HEK293 (cell line): Measurements from ENCODE around the gene SHE.

ENCODE experiments used
- CTCF ChIA-PET: fragments of 350-600 bp; formaldehyde crosslinking; extraction: SDS; loops from one replicate; lab custom pipeline; 2021; ENCODE audit warnings: antibody characterized with exemption; lab: Yijun Ruan, JAX
- POLR2A ChIA-PET: fragments of 300-600 bp; formaldehyde crosslinking; extraction: SDS; loops from one replicate; lab custom pipeline; 2020; ENCODE audit warnings: antibody characterized with exemption, inconsistent platforms; lab: Yijun Ruan, JAX
- H3K27ac ChIP-seq: fragments of 200-500 bp; sonication (Bioruptor generic); 2 replicates; pipeline ENCODE4 v1.5.1; 2014; ENCODE audit warnings: low read depth, low read length, control low read depth, inconsistent platforms; ENCODE audit errors: extremely low read depth
- H3K36me3 ChIP-seq, 2 experiments: fragments of 200-500 bp in 1 of 2; sonication (Bioruptor generic) in 1 of 2; 1 replicate in 1 of 2; 2 replicates in 1 of 2; pipeline ENCODE4 v1.5.1; 2014 to 2017; ENCODE audit warnings: inconsistent platforms in 2 of 2, low read length in 2 of 2; ENCODE audit not compliant: control insufficient read depth in 2 of 2, insufficient read depth in 1 of 2
- H3K4me1 ChIP-seq: fragments of 200-500 bp; sonication (Bioruptor generic); 2 replicates; pipeline ENCODE4 v1.5.1; 2014; ENCODE audit warnings: mild to moderate bottlenecking, low read length, inconsistent platforms; ENCODE audit not compliant: control insufficient read depth, insufficient read depth
- H3K4me3 ChIP-seq: 2 replicates; pipeline ENCODE4 v1.5.1; 2011; ENCODE audit warnings: low read depth, mild to moderate bottlenecking, control low read depth, low read length, moderate library complexity
- H3K9me3 ChIP-seq: fragments of 200-500 bp; sonication (Bioruptor generic); 2 replicates; pipeline ENCODE4 v1.5.1; 2014; ENCODE audit warnings: low read depth, low read length, inconsistent platforms; ENCODE audit not compliant: control insufficient read depth, insufficient read depth
- GFI1B ChIP-seq: fragments of 450-650 bp; formaldehyde crosslinking; IDR thresholded peaks from 2 replicates; pipeline ENCODE4 v1.5.1; 2016; ENCODE audit warnings: missing biosample characterization, missing genetic modification characterization
- KLF1 ChIP-seq: fragments of 450-650 bp; formaldehyde crosslinking; IDR thresholded peaks from 2 replicates; pipeline ENCODE4 v1.5.1; 2016; ENCODE audit warnings: missing biosample characterization, missing genetic modification characterization
- SCRT2 ChIP-seq: fragments of 450-650 bp; formaldehyde crosslinking; IDR thresholded peaks from 2 replicates; pipeline ENCODE4 v1.5.1; 2016; ENCODE audit warnings: missing biosample characterization, missing genetic modification characterization
- SETDB1 ChIP-seq: IDR thresholded peaks from one replicate; pipeline ENCODE4 v1.6.1; 2017; ENCODE audit warnings: mild to moderate bottlenecking, low read length, moderate library complexity, mixed read lengths; ENCODE audit not compliant: insufficient read length
- SP2 ChIP-seq: fragments of 450-650 bp; formaldehyde crosslinking; IDR thresholded peaks from 2 replicates; pipeline ENCODE4 v1.5.1; 2016; ENCODE audit warnings: missing biosample characterization, missing genetic modification characterization
- TRIM28 ChIP-seq: IDR thresholded peaks from 2 replicates; pipeline ENCODE4 v1.6.1; 2011; ENCODE audit warnings: low read length, control low read depth, borderline replicate concordance
- WT1 ChIP-seq: fragments of 450-650 bp; formaldehyde crosslinking; IDR thresholded peaks from 2 replicates; pipeline ENCODE4 v1.5.1; 2016; ENCODE audit warnings: missing biosample characterization, missing genetic modification characterization
- ZNF18 ChIP-seq: fragments of 450-650 bp; formaldehyde crosslinking; IDR thresholded peaks from 2 replicates; pipeline ENCODE4 v1.5.1; 2016; ENCODE audit warnings: missing biosample characterization, missing genetic modification characterization
- ZNF302 ChIP-seq: fragments of 450-650 bp; formaldehyde crosslinking; IDR thresholded peaks from 2 replicates; pipeline ENCODE4 v1.5.1; 2016; ENCODE audit warnings: missing biosample characterization, missing genetic modification characterization, low read depth
- ZNF416 ChIP-seq: fragments of 450-650 bp; formaldehyde crosslinking; IDR thresholded peaks from 2 replicates; pipeline ENCODE4 v1.5.1; 2016; ENCODE audit warnings: missing biosample characterization, missing genetic modification characterization
- ZNF558 ChIP-seq: fragments of 450-650 bp; formaldehyde crosslinking; IDR thresholded peaks from 2 replicates; pipeline ENCODE4 v1.5.1; 2016; ENCODE audit warnings: missing biosample characterization, missing genetic modification characterization
- ZNF677 ChIP-seq: fragments of 450-650 bp; IDR thresholded peaks from 2 replicates; pipeline ENCODE4 v1.5.0; 2018; ENCODE audit warnings: missing biosample characterization, mild to moderate bottlenecking, missing genetic modification characterization, moderate library complexity
- ZNF692 ChIP-seq: fragments of 450-650 bp; formaldehyde crosslinking; IDR thresholded peaks from 2 replicates; pipeline ENCODE4 v1.5.1; 2016; ENCODE audit warnings: missing biosample characterization, missing genetic modification characterization
- ZNF701 ChIP-seq: fragments of 450-650 bp; formaldehyde crosslinking; IDR thresholded peaks from 2 replicates; pipeline ENCODE4 v1.5.1; 2016; ENCODE audit warnings: missing biosample characterization, missing genetic modification characterization
- ZNF768 ChIP-seq: fragments of 450-650 bp; formaldehyde crosslinking; IDR thresholded peaks from 2 replicates; pipeline ENCODE4 v1.5.1; 2018; ENCODE audit warnings: missing biosample characterization, mild to moderate bottlenecking, missing genetic modification characterization
- ZNF777 ChIP-seq: fragments of 450-650 bp; formaldehyde crosslinking; IDR thresholded peaks from 2 replicates; pipeline ENCODE4 v1.5.1; 2017; ENCODE audit warnings: missing biosample characterization, missing genetic modification characterization, borderline replicate concordance
- ZSCAN30 ChIP-seq: fragments of 450-650 bp; IDR thresholded peaks from 2 replicates; pipeline ENCODE4 v1.5.1; 2018; ENCODE audit warnings: missing biosample characterization, mild to moderate bottlenecking, missing genetic modification characterization, moderate library complexity
- ZSCAN4 ChIP-seq: fragments of 450-650 bp; formaldehyde crosslinking; IDR thresholded peaks from 2 replicates; pipeline ENCODE4 v1.5.1; 2017; ENCODE audit warnings: missing biosample characterization, missing genetic modification characterization

SHE gene

GRCh38 chr1:154519591-154519991 is 17.4 kb upstream of the SHE start:
- ChIA-PET POLR2A (no interaction called here), CTCF (interaction anchor here (2.9 kb wide), 1 partner anchor 27 kb away, joined by 15 read pairs; no protein-coding TSS in a partner anchor)
- Histone ChIP-seq H3K9me3 (no peaks in the 10 kb centered on the region), H3K36me3 (no peaks in the 10 kb centered on the region), H3K27ac (no peak overlapping the region), H3K4me3 (no peak overlapping the region), H3K4me1 (no peaks in the 10 kb centered on the region)
- TF ChIP-seq ZNF701 (tag by site-specific recombination), result no peak
- no peak for TF ChIP-seq GFI1B
- TF ChIP-seq SP2 (tag by site-specific recombination), result no peak
- TF ChIP-seq KLF1 (tag by site-specific recombination), result peak; percentile 16; the same call in 1 of the 2 replicates

GRCh38 chr1:154517661-154518060 is 15.4 kb upstream of the SHE start:
- Histone ChIP-seq H3K4me3 (no peak overlapping the region), H3K36me3 (no peaks in the 10 kb centered on the region), H3K4me1 (no peaks in the 10 kb centered on the region), H3K27ac (no peak overlapping the region), H3K9me3 (no peaks in the 10 kb centered on the region)
- TF ChIP-seq SETDB1 (no peak), ZSCAN4 (tag by site-specific recombination) (no peak), ZNF558 (tag by site-specific recombination) (no peak), WT1 (no peak), ZNF701 (tag by site-specific recombination) (no peak), ZNF768 (no peak), ZNF302 (tag by site-specific recombination) (no peak)
- ChIA-PET CTCF (interaction anchor here (0.9 to 1.1 kb wide), 2 partner anchors 13 to 29 kb away, joined by 4 to 6 read pairs; no protein-coding TSS in a partner anchor), POLR2A (no interaction called here)

GRCh38 chr1:154514066-154514553 is 11.9 kb upstream of the SHE start:
- ChIA-PET POLR2A (no interaction called here), CTCF (interaction anchor here (0.6 to 0.9 kb wide), 2 partner anchors 21 to 575 kb away, joined by 3 to 4 read pairs; no protein-coding TSS in a partner anchor)
- Histone ChIP-seq H3K4me1 (no peaks in the 10 kb centered on the region), H3K36me3 (no peaks in the 10 kb centered on the region), H3K27ac (no peak overlapping the region), H3K4me3 (no peak overlapping the region), H3K9me3 (no peaks in the 10 kb centered on the region)
- TF ChIP-seq SETDB1, result no peak
- no peak for TF ChIP-seq ZNF18 (tag by site-specific recombination)
- no peak for TF ChIP-seq TRIM28
- TF ChIP-seq ZNF416 (tag by site-specific recombination), result no peak
- no peak for TF ChIP-seq ZNF677 (tag by site-specific recombination)
- no peak for TF ChIP-seq ZSCAN30 (tag by site-specific recombination)
- peak; percentile 51; the same call in 1 of the 2 replicates for TF ChIP-seq SCRT2 (tag by site-specific recombination)
- TF ChIP-seq ZNF692, result no peak
- no peak for TF ChIP-seq ZNF777 (tag by site-specific recombination)
